ENCODE results near the gene NR5A2. TPM values are rescaled to one million over a fixed set of nuclear protein-coding genes. Genes with fewer than 3 reads are reported as not detected.

The NR5A2 gene
- total RNA-seq, 1 experiment from 2014 or later = 4.7 TPM

DNA sequence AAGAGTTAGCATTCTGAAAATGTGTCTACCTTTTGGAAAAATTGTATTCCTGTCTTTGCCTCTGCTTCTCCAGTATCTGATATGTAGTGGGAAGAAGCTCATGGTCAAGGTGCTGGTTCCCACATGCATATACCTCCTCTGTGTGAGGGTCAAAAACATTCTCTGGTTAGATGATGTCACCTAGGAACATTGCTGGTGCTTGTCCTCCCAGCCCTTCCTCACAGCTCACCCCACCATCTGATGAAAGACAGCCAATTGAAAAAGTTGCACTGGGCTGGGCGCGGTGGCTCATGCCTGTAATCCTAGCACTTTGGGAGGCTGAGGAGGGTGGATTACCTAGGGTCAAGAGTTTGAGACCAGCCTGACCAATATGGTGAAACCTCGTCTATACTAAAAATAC is 154.4 kb downstream of the NR5A2 start:
- H3K36me3 Mint-ChIP-seq (ENCODE audit: insufficient read depth in 1 of 3, low read depth in 3 of 3) = peaks cover 19 to 21% (median 20%) of the 10 kb centered on the region in 3 experiments
- no peak overlapping the region for H2BK12ac ChIP-seq (ENCODE audit: insufficient read length, low read depth, low read length)
- no peak overlapping the region for H3K9ac ChIP-seq (ENCODE audit: extremely low read depth, insufficient read length, low read length)
- peaks cover 20 to 29% of the 10 kb centered on the region in 2 experiments for H3K9me3 Mint-ChIP-seq
- H3K9me3 ChIP-seq (ENCODE audit: control insufficient read depth, low read depth, low read length) = no peaks in the 10 kb centered on the region
- no peak overlapping the region for H3K23ac ChIP-seq (ENCODE audit: insufficient read length, low read depth, low read length)
- no peak overlapping the region for H3K56ac ChIP-seq (ENCODE audit: insufficient read length, low read depth, low read length)
- H2AFZ ChIP-seq (ENCODE audit: low read length) = no peak overlapping the region
- no peaks in the 10 kb centered on the region for H3K79me1 ChIP-seq (ENCODE audit: insufficient read depth, low read depth, low read length, poor library complexity, severe bottlenecking)
- H4K20me1 ChIP-seq (ENCODE audit: control insufficient read depth, insufficient read depth, insufficient read length) = no peaks in the 10 kb centered on the region
- H3K27me3 ChIP-seq (ENCODE audit: insufficient read depth, low read length) = no peaks in the 10 kb centered on the region
- no peak overlapping the region for H2BK120ac ChIP-seq (ENCODE audit: low read depth, low read length, poor library complexity, severe bottlenecking)
- no peak overlapping the region for H2AK5ac ChIP-seq (ENCODE audit: insufficient read length, low read length)
- H3K4me1 ChIP-seq (ENCODE audit: insufficient read depth, low read length) = no peaks in the 10 kb centered on the region
- no peak overlapping the region for H2BK15ac ChIP-seq (ENCODE audit: low read depth, low read length)
- H3K27me3 Mint-ChIP-seq (ENCODE audit: low read depth) = no peaks in the 10 kb centered on the region
- H3T11ph ChIP-seq (ENCODE audit: low read length) = no peak overlapping the region
- H3K79me2 ChIP-seq (ENCODE audit: insufficient read depth, low read length) = no peaks in the 10 kb centered on the region
- no peak overlapping the region for H2BK5ac ChIP-seq (ENCODE audit: insufficient read length, low read length)
- H3K27ac ChIP-seq (ENCODE audit: insufficient read length, low read depth, low read length) = no peak overlapping the region
- no peak overlapping the region for H4K91ac ChIP-seq (ENCODE audit: insufficient read length, low read depth, low read length)
- H3K14ac ChIP-seq (ENCODE audit: insufficient read depth, low read length) = no peak overlapping the region
- no CpG with 5 or more reads among the region's 3 CpGs for WGBS (ENCODE audit: extremely low coverage, insufficient read length, low lambda C conversion rate)
- no peak overlapping the region for H2BK20ac ChIP-seq (ENCODE audit: low read depth, low read length, poor library complexity, severe bottlenecking)
- H3K23me2 ChIP-seq (ENCODE audit: insufficient read length, low read depth, low read length, poor library complexity, severe bottlenecking) = no peaks in the 10 kb centered on the region
- H3K4me1 Mint-ChIP-seq = no peaks in the 10 kb centered on the region
- no peak overlapping the region for H3K27ac Mint-ChIP-seq
- H3K4me2 ChIP-seq (ENCODE audit: insufficient read depth, insufficient read length, low read length) = no peak overlapping the region
- TF ChIP-seq CTCF (conservative IDR thresholded peaks at IDR 0.05) = no peak
- DNase-seq = no peak
- H4K5ac ChIP-seq (ENCODE audit: insufficient read length, low read depth, low read length) = no peak overlapping the region
- no peak overlapping the region for H3K4ac ChIP-seq (ENCODE audit: low read depth, low read length)
- no peak overlapping the region for H3K4me3 Mint-ChIP-seq
- H3K18ac ChIP-seq (ENCODE audit: insufficient read length, low read depth, low read length) = no peak overlapping the region
- no peak overlapping the region for H4K8ac ChIP-seq (replicated peaks; ENCODE audit: insufficient read length, low read depth, low read length)

Data from H9 (cell line).